Neutrophil (primary cell): Measurements from ENCODE around the gene CASP1.
"Not testable (repeated sequence)": the region's sequence is repeated elsewhere in the genome, so short reads cannot be mapped to it uniquely, and the experiment has no call there.

Experiments used
- H3K27ac ChIP-seq: fragments of 200-600 bp; sonication (generic); 2 replicates; pipeline ENCODE4 v1.5.1; 2016; ENCODE audit warnings: mild to moderate bottlenecking, moderate library complexity
- H3K27me3 ChIP-seq: fragments of 200-600 bp; sonication (generic); 2 replicates; pipeline ENCODE4 v1.6.0; 2016; ENCODE audit warnings: mild to moderate bottlenecking
- H3K36me3 ChIP-seq: fragments of 200-600 bp; sonication (generic); 2 replicates; pipeline ENCODE4 v1.5.1; 2017
- H3K4me1 ChIP-seq, 2 experiments: fragments of 200-600 bp in 1 of 2; sonication (generic) in 1 of 2; 1 replicate in 1 of 2; 2 replicates in 1 of 2; pipeline versions ENCODE4 v1.5.1 to v1.6.1; 2013 to 2016; ENCODE audit warnings: low read depth in 1 of 2, low read length in 1 of 2, mild to moderate bottlenecking in 1 of 2, moderate library complexity in 1 of 2; ENCODE audit not compliant: control insufficient read depth in 1 of 2, insufficient read depth in 1 of 2
- H3K4me3 ChIP-seq, 2 experiments: fragments of 200-600 bp in 1 of 2; sonication (generic) in 1 of 2; 1 replicate in 1 of 2; 2 replicates in 1 of 2; pipeline ENCODE4 v1.5.1; 2013 to 2016; ENCODE audit warnings: low read depth in 1 of 2, low read length in 1 of 2, mild to moderate bottlenecking in 1 of 2, moderate library complexity in 1 of 2
- H3K9me3 ChIP-seq: fragments of 200-600 bp; sonication (generic); 2 replicates; pipeline ENCODE4 v1.5.1; 2016
- CTCF ChIP-seq: fragments of 200-600 bp; sonication (generic); IDR thresholded peaks from 2 replicates; pipeline ENCODE4 v1.5.1; 2016; ENCODE audit warnings: antibody characterized with exemption

Gene CASP1

DNA sequence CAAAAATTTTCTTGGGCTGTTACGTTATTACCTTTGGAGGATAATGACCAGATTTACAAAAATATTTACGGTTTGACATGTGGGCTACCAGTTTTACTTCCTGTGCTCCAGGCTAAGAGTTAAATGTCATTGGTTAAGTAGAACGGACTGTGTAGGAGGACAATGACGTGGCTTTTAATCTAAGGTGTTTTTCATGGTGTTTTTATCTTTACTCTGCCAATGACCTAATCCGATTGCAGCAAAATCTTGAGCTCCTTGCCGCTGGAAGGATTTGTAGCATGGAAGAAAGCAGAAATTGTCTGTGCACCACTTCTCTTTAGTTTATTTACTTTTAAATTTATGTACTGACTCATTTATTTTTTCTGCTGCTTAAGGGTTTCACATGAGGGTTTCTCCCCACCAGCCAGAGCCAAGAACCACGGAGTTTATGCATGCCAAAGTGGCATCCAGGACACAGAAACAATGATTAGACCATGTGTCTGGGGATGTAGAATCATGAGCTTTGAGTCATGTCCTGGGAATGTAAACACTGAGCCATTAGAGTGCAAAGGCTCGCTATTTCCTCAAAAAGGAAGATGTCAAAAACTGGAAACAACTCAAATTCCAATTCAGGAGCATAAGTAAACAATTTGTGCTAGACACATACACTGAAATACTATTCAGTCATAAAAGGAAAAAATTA lies 12.1 kb upstream of the CASP1 start:
- H3K4me3 ChIP-seq: no peak overlapping the region
- no peaks in the 10 kb centered on the region for H3K9me3 ChIP-seq
- H3K36me3 ChIP-seq: no peaks in the 10 kb centered on the region
- H3K27me3 ChIP-seq: no peaks in the 10 kb centered on the region
- peaks cover 23 to 29% of the 10 kb centered on the region in 2 experiments for H3K4me1 ChIP-seq
- no peak for TF ChIP-seq CTCF
- no peak overlapping the region for H3K27ac ChIP-seq

DNA sequence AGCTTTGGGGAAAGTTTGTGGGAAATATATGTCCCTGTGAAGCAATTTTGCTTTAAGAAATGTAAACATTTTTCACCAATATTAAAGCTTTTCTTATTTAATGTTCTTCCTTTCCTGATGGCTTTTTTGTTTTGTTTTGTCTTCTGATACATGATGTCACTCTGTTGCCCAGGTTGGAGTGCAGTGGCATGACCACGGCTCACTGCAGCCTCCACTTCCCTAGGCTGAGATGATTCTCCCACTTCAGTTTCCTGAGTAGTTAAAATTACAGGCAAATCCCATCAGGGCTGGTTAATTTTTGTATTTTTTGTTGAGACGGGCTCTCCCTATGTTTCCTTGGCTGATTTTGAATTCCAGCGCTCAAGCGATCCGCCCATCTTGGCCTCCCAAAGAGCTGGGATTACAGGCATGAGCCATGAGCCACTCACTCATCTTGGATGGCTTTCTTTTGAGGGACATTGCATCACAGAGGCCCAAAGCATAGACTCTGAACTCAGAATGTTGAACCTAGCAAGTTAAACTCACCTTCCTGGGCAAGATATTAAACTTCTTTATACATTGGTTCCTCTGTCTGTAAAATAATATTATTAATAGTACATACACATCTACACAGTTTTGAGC lies 10.8 kb upstream of the CASP1 start:
- Histone ChIP-seq H3K9me3 (no peaks in the 10 kb centered on the region), H3K4me3 (peak overlapping the region; percentile 72 to 96), H3K4me1 (peaks cover 36 to 41% of the 10 kb centered on the region in 2 experiments), H3K27me3 (no peaks in the 10 kb centered on the region), H3K27ac (peak overlapping the region; percentile 89), H3K36me3 (peaks cover 10% of the 10 kb centered on the region)
- TF ChIP-seq CTCF: no peak

GRCh38 chr11:105044557-105045524 lies 9.9 kb upstream of the CASP1 start, which contains the start of gene CARD16:
TSS of gene CARD16 (minus strand) at chr11:105045335. CDS start at chr11:105045297, 38 bp downstream.
- H3K9me3 ChIP-seq: not testable (repeated sequence)
- peak within 1 kb of the TSS; percentile 89 for H3K27ac ChIP-seq
- H3K4me1 ChIP-seq: peaks cover 36 to 41% of the 10 kb centered on the region in 2 experiments

GRCh38 chr11:105042178-105042577 lies 7.2 kb upstream of the CASP1 start:
- H3K27ac ChIP-seq: peak overlapping the region; percentile 89
- H3K27me3 ChIP-seq: no peaks in the 10 kb centered on the region
- H3K4me3 ChIP-seq: peak overlapping the region; percentile 72 to 96
- no peak for TF ChIP-seq CTCF
- H3K9me3 ChIP-seq: no peaks in the 10 kb centered on the region
- peaks cover 46% of the 10 kb centered on the region for H3K36me3 ChIP-seq
- peaks cover 36 to 41% of the 10 kb centered on the region in 2 experiments for H3K4me1 ChIP-seq

More at GRCh38 chr11:105044557-105045524, 9.9 kb upstream of the CASP1 start, which contains the start of gene CARD16:
- peak within 1 kb of the TSS; percentile 72 to 96 for H3K4me3 ChIP-seq
- H3K36me3 ChIP-seq: peaks cover 19% of the 10 kb centered on the region
- not testable (repeated sequence) for H3K27me3 ChIP-seq

DNA sequence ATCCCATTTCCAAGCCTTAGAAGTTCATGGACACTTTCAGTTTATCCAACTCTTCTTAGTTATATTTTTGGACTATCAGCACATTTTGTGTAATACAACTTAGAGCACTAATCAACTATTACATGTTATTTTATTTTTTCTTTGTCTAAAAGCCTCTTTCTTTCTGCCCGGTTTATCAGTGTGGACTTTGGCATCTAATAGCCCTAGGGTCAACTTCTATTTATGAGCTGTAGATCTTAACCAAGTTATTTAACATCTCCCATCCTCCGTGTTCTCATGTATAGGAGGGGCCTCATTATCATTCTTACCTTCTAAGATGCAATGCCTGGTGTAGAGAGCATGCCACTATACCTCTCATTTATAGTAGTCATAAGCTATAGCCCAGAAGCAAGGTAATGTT lies 5.8 kb upstream of the CASP1 start:
- peaks cover 53% of the 10 kb centered on the region for H3K36me3 ChIP-seq

GRCh38 chr11:105034388-105034787 lies 556 bp downstream of the CASP1 start:
- Histone ChIP-seq H3K27ac (peak overlapping the region; percentile 85), H3K4me1 (peaks cover 38 to 48% of the 10 kb centered on the region in 2 experiments), H3K4me3 (peak overlapping the region; percentile 63 to 86), H3K36me3 (peaks cover 61% of the 10 kb centered on the region)
- H3K9me3 ChIP-seq, H3K27me3 ChIP-seq: not testable (repeated sequence)

More for the DNA sequence above, 5.8 kb upstream of the CASP1 start:
- Histone ChIP-seq H3K27ac (no peak overlapping the region), H3K9me3 (no peaks in the 10 kb centered on the region), H3K27me3 (no peaks in the 10 kb centered on the region), H3K4me1 (peaks cover 39 to 44% of the 10 kb centered on the region in 2 experiments), H3K4me3 (no peak overlapping the region)
- TF ChIP-seq CTCF: no peak
